SK-N-SH (cell line): ENCODE results near the gene GRID2IP. TPM values are rescaled to one million over a fixed set of nuclear protein-coding genes. Genes with fewer than 3 reads are reported as not detected.

Experiments
- CTCF ChIA-PET: fragments of 300-600, 350-600 bp; formaldehyde crosslinking; extraction: SDS; loops from one replicate; lab custom pipeline; 2021; lab: Yijun Ruan, JAX
- POLR2A ChIA-PET: fragments of 350-600 bp; sonication (Branson Sonifier 250); formaldehyde crosslinking; extraction: SDS; loops from one replicate; lab custom pipeline; 2020; ENCODE audit warnings: antibody characterized with exemption, inconsistent platforms; lab: Yijun Ruan, JAX
- DNase-seq: peaks from one replicate; pipeline ENCODE4 v3.0.0; 2012
- H2AFZ ChIP-seq: fragments of 200-600 bp; sonication (generic); 2 replicates; pipeline ENCODE4 v1.8.1; 2016; ENCODE audit warnings: antibody characterized with exemption, mild to moderate bottlenecking, low read depth
- H3F3A ChIP-seq: fragments of 200-600 bp; sonication (generic); replicated peaks from 2 replicates; pipeline ENCODE3; 2016; ENCODE audit warnings: antibody characterized with exemption, mild to moderate bottlenecking; ENCODE audit not compliant: insufficient read depth
- H3K27ac ChIP-seq, 2 experiments: fragments of 200-500 bp in 1 of 2; fragments of 200-600 bp in 1 of 2; sonication (Bioruptor generic) in 1 of 2; sonication (generic), shearing (Covaris generic) in 1 of 2; 2 replicates each; pipeline versions ENCODE4 v1.5.1 to v1.6.1; 2014 to 2016; ENCODE audit warnings: low read depth in 2 of 2, inconsistent platforms in 1 of 2, low read length in 1 of 2, mild to moderate bottlenecking in 1 of 2, mixed read lengths in 1 of 2
- H3K27me3 ChIP-seq: fragments of 200-600 bp; sonication (generic), shearing (Covaris generic); 2 replicates; pipeline ENCODE4 v1.6.1; 2016; ENCODE audit warnings: mixed run types; ENCODE audit not compliant: insufficient read depth
- H3K36me3 ChIP-seq, 2 experiments: fragments of 200-500 bp in 1 of 2; fragments of 200-600 bp in 1 of 2; sonication (Bioruptor generic) in 1 of 2; sonication (generic) in 1 of 2; replicated peaks in 1 of 2; 2 replicates each; pipeline versions ENCODE3 to v1.5.1; 2014 to 2016; ENCODE audit warnings: low read length in 1 of 2, mild to moderate bottlenecking in 1 of 2; ENCODE audit not compliant: insufficient read depth in 2 of 2, control insufficient read depth in 1 of 2
- H3K4me1 ChIP-seq, 2 experiments: fragments of 200-500 bp in 1 of 2; fragments of 200-600 bp in 1 of 2; sonication (Bioruptor generic) in 1 of 2; sonication (generic), shearing (Covaris generic) in 1 of 2; 2 replicates each; pipeline versions ENCODE4 v1.5.1 to v1.6.1; 2014 to 2016; ENCODE audit warnings: low read depth in 1 of 2, low read length in 1 of 2, mixed run types in 1 of 2; ENCODE audit not compliant: insufficient read depth in 2 of 2, control insufficient read depth in 1 of 2
- H3K4me2 ChIP-seq: fragments of 200-600 bp; sonication (generic), shearing (Covaris generic); 2 replicates; pipeline ENCODE4 v1.6.1; 2017; ENCODE audit warnings: mixed run types
- H3K4me3 ChIP-seq, 2 experiments: fragments of 200-500 bp in 1 of 2; fragments of 200-600 bp in 1 of 2; sonication (Bioruptor generic) in 1 of 2; sonication (generic), shearing (Covaris generic) in 1 of 2; 2 replicates each; pipeline versions ENCODE4 v1.5.1 to v1.8.1; 2014 to 2016; ENCODE audit warnings: low read depth in 2 of 2, inconsistent platforms in 1 of 2, low read length in 1 of 2, mild to moderate bottlenecking in 1 of 2, mixed read lengths in 1 of 2, moderate library complexity in 1 of 2
- H3K79me2 ChIP-seq: fragments of 200-600 bp; sonication (generic); 2 replicates; pipeline ENCODE4 v1.8.1; 2017; ENCODE audit warnings: mild to moderate bottlenecking; ENCODE audit not compliant: insufficient read depth
- H3K9ac ChIP-seq: fragments of 200-600 bp; sonication (generic); 2 replicates; pipeline ENCODE4 v1.6.1; 2017; ENCODE audit warnings: mixed run types
- H3K9me2 ChIP-seq: fragments of 200-600 bp; sonication (generic); 2 replicates; pipeline ENCODE4 v1.6.1; 2017; ENCODE audit warnings: mixed run types
- H3K9me3 ChIP-seq: fragments of 200-600 bp; sonication (generic); 2 replicates; pipeline ENCODE4 v1.6.1; 2017; ENCODE audit warnings: mixed run types, mild to moderate bottlenecking, moderate library complexity
- H4K20me1 ChIP-seq: fragments of 200-600 bp; sonication (generic); 2 replicates; pipeline ENCODE4 v1.6.1; 2017; ENCODE audit warnings: mild to moderate bottlenecking, mixed run types; ENCODE audit not compliant: insufficient read depth
- EP300 ChIP-seq, 2 experiments: IDR thresholded peaks; 2 replicates each; pipeline versions ENCODE4 v1.4.0 to v1.6.1; 2012; ENCODE audit warnings: borderline replicate concordance in 1 of 2, low read depth in 1 of 2, low read length in 1 of 2
- FOSL2 ChIP-seq: IDR thresholded peaks from 2 replicates; pipeline ENCODE4 v1.4.0; 2012; ENCODE audit warnings: low read depth, mild to moderate bottlenecking, moderate library complexity, borderline replicate concordance
- FOXJ3 ChIP-seq: sonication (generic); formaldehyde crosslinking; IDR thresholded peaks from 2 replicates; pipeline ENCODE4 v1.5.1; 2020; ENCODE audit warnings: mild to moderate bottlenecking, missing genetic modification reagents
- FOXM1 ChIP-seq: IDR thresholded peaks from 2 replicates; pipeline ENCODE4 v1.4.0; 2012; ENCODE audit warnings: low read depth, mild to moderate bottlenecking
- IRF3 ChIP-seq: fragments of 150-350 bp; IDR thresholded peaks from 2 replicates; pipeline ENCODE4 v1.6.1; 2016; ENCODE audit warnings: mild to moderate bottlenecking, low read depth, low read length
- MEF2A ChIP-seq: IDR thresholded peaks from 2 replicates; pipeline ENCODE4 v1.4.0; 2012; ENCODE audit warnings: low read depth, borderline replicate concordance
- MXI1 ChIP-seq: IDR thresholded peaks from 2 replicates; pipeline ENCODE4 v1.6.1; 2012; ENCODE audit warnings: mild to moderate bottlenecking, low read depth, low read length, improper control_type of control experiment
- POLR2AphosphoS5 ChIP-seq: IDR thresholded peaks from 2 replicates; pipeline ENCODE4 v1.6.1; 2012; ENCODE audit warnings: low read depth, low read length
- RAD21 ChIP-seq: IDR thresholded peaks from 2 replicates; pipeline ENCODE4 v1.6.1; 2012; ENCODE audit warnings: mild to moderate bottlenecking, low read length
- RFX5 ChIP-seq: IDR thresholded peaks from 2 replicates; pipeline ENCODE4 v1.6.1; 2012; ENCODE audit warnings: mild to moderate bottlenecking, improper control_type of control experiment, low read length
- RXRA ChIP-seq: IDR thresholded peaks from 2 replicates; pipeline ENCODE4 v1.4.0; 2012; ENCODE audit warnings: low read depth, mild to moderate bottlenecking, borderline replicate concordance
- SIN3A ChIP-seq: IDR thresholded peaks from 2 replicates; pipeline ENCODE4 v1.6.1; 2012; ENCODE audit warnings: low read depth, mild to moderate bottlenecking, low read length, moderate library complexity, borderline replicate concordance
- TAF1 ChIP-seq: IDR thresholded peaks from 2 replicates; pipeline ENCODE4 v1.6.1; 2012; ENCODE audit warnings: low read depth, mild to moderate bottlenecking, low read length, moderate library complexity, borderline replicate concordance
- ZBTB33 ChIP-seq: IDR thresholded peaks from 2 replicates; pipeline ENCODE4 v1.4.0; 2012; ENCODE audit warnings: low read depth, borderline replicate concordance
- WGBS: methylation state at CpG from one replicate; pipeline ENCODE4 v1.1.6; 2017; ENCODE audit warnings: low lambda C conversion rate; 5-methylcytosine and 5-hydroxymethylcytosine counted together
- polyA plus RNA-seq, 3 experiments: library from polyadenylated mRNA; depleted of rRNA; stranded (reverse); fragments of >200 nt; gene quantifications; 2 replicates each; pipeline ENCODE4 v1.2.3, GENCODE V29; 2012

The GRID2IP gene
- polyA plus RNA-seq, 1 of the 3 experiments (the other 2 are of a cell fraction), result 0.03 TPM

DNA sequence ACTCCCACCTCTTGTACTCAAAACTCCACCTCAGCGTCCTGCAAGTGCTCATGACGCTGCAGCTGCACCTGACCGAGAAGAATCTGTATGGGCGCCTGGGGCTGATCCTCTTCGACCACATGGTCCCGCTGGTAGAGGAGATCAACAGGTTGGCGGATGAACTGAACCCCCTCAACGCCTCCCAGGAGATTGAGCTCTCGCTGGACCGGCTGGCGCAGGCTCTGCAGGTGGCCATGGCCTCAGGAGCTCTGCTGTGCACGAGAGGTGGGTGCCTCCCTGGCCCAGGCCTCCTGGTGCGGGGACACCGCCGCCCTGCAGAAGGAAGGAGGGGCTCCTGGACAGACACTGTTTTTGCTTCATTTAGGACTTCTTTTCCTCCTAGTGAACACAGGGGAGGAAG is 48.8 kb upstream of the GRID2IP start (continued):
- TF ChIP-seq EP300 (IDR thresholded peaks at IDR 0.05; ENCODE audit: borderline replicate concordance in 1 of 2, low read depth in 1 of 2, low read length in 1 of 2) (no peak), FOXM1 (no peak), RFX5 (no peak), POLR2AphosphoS5 (no peak), FOSL2 (no peak), FOXJ3 (CRISPR knock-in tag) (no peak), RXRA (no peak), MXI1 (no peak), IRF3 (no peak), MEF2A (no peak), ZBTB33 (no peak)

GRCh38 chr7:6590645-6591110 is 39.4 kb upstream of the GRID2IP start:
- WGBS, result 19% methylated on average over 10 of the region's 10 CpGs
- peaks cover 25 to 66% of the 10 kb centered on the region in 2 experiments for H3K36me3 ChIP-seq
- POLR2A ChIA-PET, result interaction anchor here (0.7 to 2.9 kb wide), 6 partner anchors 10 to 54 kb away, joined by 3 to 16 read pairs (median 4); partner anchors contain the start of genes ZDHHC4, ZNF316 and ZNF853

More at GRCh38 chr7:6590645-6591110, 39.4 kb upstream of the GRID2IP start:
- Histone ChIP-seq H3K9ac (peak overlapping the region; percentile 80), H3K4me3 (peak overlapping the region; percentile 63 to 99), H3K9me3 (no peaks in the 10 kb centered on the region), H3K4me2 (peak overlapping the region; percentile 96), H3K27ac (peak overlapping the region; percentile 62 to 75; a peak in 3 of 4 replicates), H3F3A (peaks cover 12% of the 10 kb centered on the region), H3K27me3 (no peaks in the 10 kb centered on the region), H3K4me1 (peaks cover 2 to 7% of the 10 kb centered on the region in 2 experiments; a peak in 1 of 4 replicates), H3K9me2 (no peaks in the 10 kb centered on the region), H4K20me1 (no peaks in the 10 kb centered on the region), H3K79me2 (peaks cover 30% of the 10 kb centered on the region), H2AFZ (peak overlapping the region; percentile 85)
- TF ChIP-seq POLR2AphosphoS5, result no peak
- TF ChIP-seq RAD21, result 0 out of 2 replicates have a peak, but pooled peaks have one; percentile 16
- TF ChIP-seq TAF1, result no peak
- peak; percentile 49; the same call in 1 of the 2 replicates for TF ChIP-seq SIN3A
- CTCF ChIA-PET, result interaction anchor here (0.9 to 4.2 kb wide), 23 partner anchors 10 to 340 kb away, joined by 3 to 65 read pairs (median 6); partner anchors contain the start of gene ZDHHC4
- DNase-seq, result no peak
